ENCODE measurements around the gene GPC5. TPM values are rescaled to one million over a fixed set of nuclear protein-coding genes. Genes with fewer than 3 reads are reported as not detected.

The GPC5 gene
- total RNA-seq, 1 experiment from 2014 or later: 0.21 TPM

GRCh38 chr13:92767468-92767867, 1369.0 kb downstream of the GPC5 start:
- intact Hi-C loops (cut with micrococcal nuclease; ENCODE audit: unreplicated experiment): no loop called here
- CTCF ChIA-PET: no interaction called here
- no peaks in the 10 kb centered on the region for H3K36me3 ChIP-seq (ENCODE audit: insufficient read depth, low read length, poor library complexity, severe bottlenecking)
- H3K27ac ChIP-seq (ENCODE audit: low read depth, low read length, poor library complexity, severe bottlenecking): no peak overlapping the region
- H3K4me3 ChIP-seq (ENCODE audit: low read depth, low read length, poor library complexity, severe bottlenecking): no peak overlapping the region
- H3K27me3 ChIP-seq (replicated peaks; ENCODE audit: insufficient read depth, low read depth, low read length, poor library complexity): no peaks in the 10 kb centered on the region
- H3K9me3 ChIP-seq (ENCODE audit: low read depth, low read length, poor library complexity, severe bottlenecking): no peaks in the 10 kb centered on the region
- BruUV-seq (replicated peaks): no TSS peak
- peaks cover 5% of the 10 kb centered on the region for H3K4me1 ChIP-seq (ENCODE audit: insufficient read depth, low read length, poor library complexity, severe bottlenecking)
- no peak for TF ChIP-seq CTCF (conservative IDR thresholded peaks at IDR 0.05; ENCODE audit: low read depth, low read length)
- no peak for DNase-seq (ENCODE audit: low spot score)
- POLR2A ChIA-PET (ENCODE audit: low non-redundant PET): no interaction called here

GRCh38 chr13:92768602-92769001, 1370.2 kb downstream of the GPC5 start:
- H3K9me3 ChIP-seq (ENCODE audit: low read depth, low read length, poor library complexity, severe bottlenecking): no peaks in the 10 kb centered on the region
- H3K4me1 ChIP-seq (ENCODE audit: insufficient read depth, low read length, poor library complexity, severe bottlenecking): peaks cover 5% of the 10 kb centered on the region
- H3K27ac ChIP-seq (ENCODE audit: low read depth, low read length, poor library complexity, severe bottlenecking): peak overlapping the region; percentile 74
- CTCF ChIA-PET: no interaction called here
- no peak overlapping the region for H3K4me3 ChIP-seq (ENCODE audit: low read depth, low read length, poor library complexity, severe bottlenecking)
- H3K27me3 ChIP-seq (replicated peaks; ENCODE audit: insufficient read depth, low read depth, low read length, poor library complexity): no peaks in the 10 kb centered on the region
- POLR2A ChIA-PET (ENCODE audit: low non-redundant PET): no interaction called here
- H3K36me3 ChIP-seq (ENCODE audit: insufficient read depth, low read length, poor library complexity, severe bottlenecking): no peaks in the 10 kb centered on the region
- intact Hi-C loops (cut with micrococcal nuclease; ENCODE audit: unreplicated experiment): no loop called here
- TF ChIP-seq EZH2 (IDR thresholded peaks at IDR 0.05; ENCODE audit: borderline replicate concordance, low read depth, low read length, poor library complexity, severe bottlenecking) (no peak), CTCF (conservative IDR thresholded peaks at IDR 0.05; ENCODE audit: low read depth, low read length) (no peak)
- no peak for DNase-seq (ENCODE audit: low spot score)
- no TSS peak for BruUV-seq (replicated peaks)

- CTCF ChIA-PET: no interaction called here
- DNase-seq (ENCODE audit: low spot score): peak; percentile 16
- no TSS peak for BruUV-seq (replicated peaks)
These were observed 1370.6 kb downstream of the GPC5 start for GRCh38 chr13:92769046-92769445.

More at GRCh38 chr13:92769046-92769445, 1370.6 kb downstream of the GPC5 start:
- intact Hi-C loops (cut with micrococcal nuclease; ENCODE audit: unreplicated experiment): no loop called here
- Histone ChIP-seq H3K4me1 (ENCODE audit: insufficient read depth, low read length, poor library complexity, severe bottlenecking) (peaks cover 5% of the 10 kb centered on the region), H3K9me3 (ENCODE audit: low read depth, low read length, poor library complexity, severe bottlenecking) (no peaks in the 10 kb centered on the region), H3K4me3 (ENCODE audit: low read depth, low read length, poor library complexity, severe bottlenecking) (no peak overlapping the region), H3K27ac (ENCODE audit: low read depth, low read length, poor library complexity, severe bottlenecking) (peak overlapping the region; percentile 74), H3K27me3 (replicated peaks; ENCODE audit: insufficient read depth, low read depth, low read length, poor library complexity) (no peaks in the 10 kb centered on the region), H3K36me3 (ENCODE audit: insufficient read depth, low read length, poor library complexity, severe bottlenecking) (no peaks in the 10 kb centered on the region)
- TF ChIP-seq EZH2 (IDR thresholded peaks at IDR 0.05; ENCODE audit: borderline replicate concordance, low read depth, low read length, poor library complexity, severe bottlenecking): no peak
- TF ChIP-seq CTCF (conservative IDR thresholded peaks at IDR 0.05; ENCODE audit: low read depth, low read length): no peak
- POLR2A ChIA-PET (ENCODE audit: low non-redundant PET): no interaction called here

Measured in A673 (cell line).